NCI-H2107 (cell line): ENCODE data around the gene RABGGTA.
"Not testable (repeated sequence)": the region's sequence is repeated elsewhere in the genome, so short reads cannot be mapped to it uniquely, and the experiment has no call there.

ENCODE experiments used
- DNase-seq: peaks from one replicate; lab custom pipeline; 2025; lab: John Stamatoyannopoulos, UW

The RABGGTA gene

GRCh38 chr14:24260780-24261157 lies 10.6 kb downstream of the RABGGTA start:
- no peak for DNase-seq

GRCh38 chr14:24260026-24260779 lies 11.2 kb downstream of the RABGGTA start:
- no peak for DNase-seq

- no peak for DNase-seq
These were observed 11.9 kb downstream of the RABGGTA start for GRCh38 chr14:24259282-24260025.

- no peak for DNase-seq
These were observed 12.7 kb downstream of the RABGGTA start for GRCh38 chr14:24258548-24259265.

- DNase-seq = no peak
These were observed 13.3 kb downstream of the RABGGTA start for GRCh38 chr14:24258119-24258518.

- DNase-seq = no peak
These were observed 14.4 kb downstream of the RABGGTA start for GRCh38 chr14:24256960-24257359.

- DNase-seq = no peak
These were observed 15.3 kb downstream of the RABGGTA start for GRCh38 chr14:24255931-24256711.

GRCh38 chr14:24255438-24255837 lies 16.0 kb downstream of the RABGGTA start:
- DNase-seq = no peak

GRCh38 chr14:24254630-24255392 lies 16.6 kb downstream of the RABGGTA start:
- no peak for DNase-seq

GRCh38 chr14:24253936-24254335 lies 17.5 kb downstream of the RABGGTA start:
- no peak for DNase-seq

GRCh38 chr14:24252289-24253124 lies 18.9 kb downstream of the RABGGTA start:
- DNase-seq = no peak

- no peak for DNase-seq
These were observed 19.5 kb downstream of the RABGGTA start for GRCh38 chr14:24251880-24252288.

GRCh38 chr14:24250354-24250753 lies 21.0 kb downstream of the RABGGTA start:
- DNase-seq = no peak

GRCh38 chr14:24249230-24250021 lies 22.0 kb downstream of the RABGGTA start:
- DNase-seq = no peak

GRCh38 chr14:24247422-24247821 lies 24.0 kb downstream of the RABGGTA start:
- DNase-seq = no peak

GRCh38 chr14:24246765-24247212 lies 24.6 kb downstream of the RABGGTA start:
- DNase-seq = no peak

- DNase-seq = not testable (repeated sequence)
These were observed 26.0 kb downstream of the RABGGTA start for GRCh38 chr14:24245350-24245749.

- no peak for DNase-seq
These were observed 28.0 kb downstream of the RABGGTA start for GRCh38 chr14:24243336-24243836.

- DNase-seq = peak; percentile 89
These were observed 29.5 kb downstream of the RABGGTA start for GRCh38 chr14:24241829-24242443.
